Activated CD8-positive, alpha-beta memory T cell treated with anti-CD3 and anti-CD28 coated beads for 1 hour (primary cell): Measurements from ENCODE around the gene CAPS2.
"Not testable (repeated sequence)": the region's sequence is repeated elsewhere in the genome, so short reads cannot be mapped to it uniquely, and the experiment has no call there.

Experiments used
- DNase-seq, 2 donors: peaks; one replicate each; pipeline ENCODE4 v3.0.0-alpha.2; 2020; ENCODE audit warnings: low read depth in 1 of 2; ENCODE audit errors: extremely low read depth in 1 of 2

Gene CAPS2

GRCh38 chr12:75329918-75330826, at the start of gene CAPS2:
Gene CAPS2, minus strand, starts transcription at chr12:75330324. Its CDS starts 3,826 bp downstream, at chr12:75326498.
- peak; percentile 19 to 40 for DNase-seq

GRCh38 chr12:75378354-75378753, 48.2 kb upstream of the CAPS2 start:
- DNase-seq: no peak

- no peak for DNase-seq
These were observed 44.8 kb upstream of the CAPS2 start for GRCh38 chr12:75374971-75375370.

- no peak for DNase-seq
These were observed 36.5 kb upstream of the CAPS2 start for GRCh38 chr12:75366629-75367028.

GRCh38 chr12:75364919-75365318, 34.8 kb upstream of the CAPS2 start:
- no peak for DNase-seq

GRCh38 chr12:75361408-75361807, 31.3 kb upstream of the CAPS2 start:
- no peak for DNase-seq

- no peak for DNase-seq
These were observed 30.8 kb upstream of the CAPS2 start for GRCh38 chr12:75360920-75361319.

GRCh38 chr12:75354011-75354410, 23.9 kb upstream of the CAPS2 start:
- no peak for DNase-seq

- no peak for DNase-seq
These were observed 20.3 kb upstream of the CAPS2 start for GRCh38 chr12:75350413-75350812.

GRCh38 chr12:75349946-75350345, 19.8 kb upstream of the CAPS2 start:
- DNase-seq: no peak

GRCh38 chr12:75346215-75346614, 16.1 kb upstream of the CAPS2 start:
- DNase-seq: not testable (repeated sequence)

GRCh38 chr12:75345531-75345930, 15.4 kb upstream of the CAPS2 start:
- no peak for DNase-seq

GRCh38 chr12:75341873-75342272, 11.7 kb upstream of the CAPS2 start:
- no peak for DNase-seq

- DNase-seq: no peak
These were observed 7.8 kb upstream of the CAPS2 start for GRCh38 chr12:75337905-75338304.

GRCh38 chr12:75334384-75335030, 4.4 kb upstream of the CAPS2 start, which contains the start of gene GLIPR1L1:
Gene GLIPR1L1, plus strand, starts transcription at chr12:75334670. Its CDS starts 59 bp downstream, at chr12:75334729.
- DNase-seq: peak; percentile 57 to 66

GRCh38 chr12:75327642-75328041, 2.5 kb downstream of the CAPS2 start:
- DNase-seq: no peak

GRCh38 chr12:75323663-75324062, 6.5 kb downstream of the CAPS2 start:
- no peak for DNase-seq

- no peak for DNase-seq
These were observed 7.7 kb downstream of the CAPS2 start for GRCh38 chr12:75322464-75322863.

GRCh38 chr12:75317784-75318183, 12.3 kb downstream of the CAPS2 start:
- no peak for DNase-seq

- DNase-seq: no peak
These were observed 14.6 kb downstream of the CAPS2 start for GRCh38 chr12:75315518-75315917.

GRCh38 chr12:75311369-75311768, 18.8 kb downstream of the CAPS2 start:
- no peak for DNase-seq

GRCh38 chr12:75308279-75308678, 21.8 kb downstream of the CAPS2 start:
- DNase-seq: no peak
